K562 (cell line): ENCODE results near the gene ZNF837. TPM values are rescaled to one million over a fixed set of nuclear protein-coding genes. Genes with fewer than 3 reads are reported as not detected.

Source experiments
- GTF2B ChIP-seq: IDR thresholded peaks from 2 replicates; pipeline ENCODE4 v1.6.1; 2011; ENCODE audit not compliant: insufficient read length; ENCODE audit errors: extremely low read depth
- HDAC3 ChIP-seq: fragments of 450-650 bp; IDR thresholded peaks from 2 replicates; pipeline ENCODE4 v1.6.1; 2018; ENCODE audit warnings: borderline replicate concordance, mild to moderate bottlenecking, moderate library complexity; ENCODE audit not compliant: partially characterized antibody
- ILF3 ChIP-seq: fragments of 450-650 bp; IDR thresholded peaks from 2 replicates; pipeline ENCODE4 v1.6.1; 2018; ENCODE audit warnings: antibody characterized with exemption, mild to moderate bottlenecking, moderate library complexity, borderline replicate concordance
- NR2F6 ChIP-seq: fragments of 450-650 bp; formaldehyde crosslinking; IDR thresholded peaks from 2 replicates; pipeline ENCODE4 v1.4.0; 2020; ENCODE audit warnings: mild to moderate bottlenecking
- PATZ1 ChIP-seq: fragments of 250-450 bp; sonication (Bioruptor Pico); IDR thresholded peaks from 2 replicates; pipeline ENCODE4 v1.5.0; 2020; ENCODE audit warnings: mild to moderate bottlenecking, borderline replicate concordance
- PPARD ChIP-seq: fragments of 250-450 bp; sonication (Bioruptor Pico); IDR thresholded peaks from 2 replicates; pipeline ENCODE4 v1.8.0; 2022; ENCODE audit warnings: inconsistent platforms, mild to moderate bottlenecking, moderate library complexity
- SETDB1 ChIP-seq: IDR thresholded peaks from one replicate; pipeline ENCODE4 v1.6.1; 2012; ENCODE audit warnings: low read length, control low read depth, inconsistent platforms
- SFPQ ChIP-seq: fragments of 200-400 bp; formaldehyde crosslinking; IDR thresholded peaks from 2 replicates; pipeline ENCODE4 v1.6.1; 2017; ENCODE audit warnings: mild to moderate bottlenecking, low read depth, low read length, moderate library complexity
- SIX5 ChIP-seq, 2 experiments: IDR thresholded peaks; 2 replicates each; pipeline ENCODE4 v1.6.1; 2011; ENCODE audit warnings: low read length in 2 of 2, borderline replicate concordance in 1 of 2, low read depth in 1 of 2, mild to moderate bottlenecking in 1 of 2, moderate library complexity in 1 of 2; ENCODE audit not compliant: insufficient read depth in 1 of 2
- SOX6 ChIP-seq: fragments of 450-650 bp; IDR thresholded peaks from 2 replicates; pipeline ENCODE4 v1.6.1; 2014; ENCODE audit warnings: mild to moderate bottlenecking
- TSC22D4 ChIP-seq: fragments of 450-650 bp; IDR thresholded peaks from 2 replicates; pipeline ENCODE4 v1.6.1; 2016; ENCODE audit warnings: missing genetic modification characterization, missing biosample characterization, control low read depth
- ZNF3 ChIP-seq: fragments of 250-450 bp; sonication (Bioruptor Pico); IDR thresholded peaks from 2 replicates; pipeline ENCODE4 v1.5.0; 2021; ENCODE audit warnings: mild to moderate bottlenecking, moderate library complexity
- ZNF407 ChIP-seq: fragments of 450-650 bp; IDR thresholded peaks from 2 replicates; pipeline ENCODE4 v1.6.1; 2016; ENCODE audit warnings: low read depth
- ZNF696 ChIP-seq: fragments of 250-450 bp; sonication (Bioruptor Pico); conservative IDR thresholded peaks from 2 replicates; pipeline ENCODE4 v1.4.0; 2020; ENCODE audit warnings: mild to moderate bottlenecking, moderate library complexity
- polyA plus RNA-seq, 8 experiments: library from polyadenylated mRNA; depleted of rRNA in 4 of 8; stranded (reverse) in 5 of 8; unstranded in 3 of 8; fragments of >200 nt; fragmentation: Nextera tagmentation in 2 of 8; fragmentation: Illumina TruSeq in 1 of 8; extraction: Ambion mirVana in 2 of 8; extraction: Trizol in 1 of 8; gene quantifications; 2 replicates each; pipeline versions ENCODE4 v1.2.1 to v1.2.3, GENCODE V29; 2011 to 2014; ENCODE audit warnings: inconsistent platforms in 1 of 8, missing spikeins in 1 of 8
- total RNA-seq, 7 experiments: library from RNA; depleted of rRNA in 6 of 7; stranded (reverse); fragments of >200 nt in 6 of 7; fragmentation: Illumina TruSeq in 2 of 7; extraction: Trizol in 2 of 7; gene quantifications; 2 replicates each; pipeline versions ENCODE4 v1.2.1 to v1.2.3, GENCODE V29; 2011 to 2021; ENCODE audit warnings: low replicate concordance in 1 of 7

ZNF837 gene
- total and polyA plus RNA-seq, 9 of the 15 experiments (the other 6 are each of a cell fraction or from before 2014, with no cell fraction given): 0.11 to 2.1 (median 0.57) TPM; not detected in 4

GRCh38 chr19:58380662-58381459, at the start of gene ZNF837 (continued):
- TF ChIP-seq GTF2B (no peak), HDAC3 (peak; percentile 62), SOX6 (peak; percentile 51; the same call in 1 of the 2 replicates), SETDB1 (no peak), ILF3 (no peak; the same call in 1 of the 2 replicates), SIX5 (IDR thresholded peaks at IDR 0.05; ENCODE audit: borderline replicate concordance in 1 of 2, insufficient read depth in 1 of 2, low read depth in 1 of 2, low read length in 2 of 2) (peak; percentile 77 to 85), ZNF696 (CRISPR knock-in tag) (no peak), PATZ1 (no peak), ZNF407 (no peak), NR2F6 (no peak), SFPQ (no peak), PPARD (no peak), ZNF3 (CRISPR knock-in tag) (no peak), TSC22D4 (tag) (no peak)
